Measurements from ENCODE around the gene CCDC8.

DNA sequence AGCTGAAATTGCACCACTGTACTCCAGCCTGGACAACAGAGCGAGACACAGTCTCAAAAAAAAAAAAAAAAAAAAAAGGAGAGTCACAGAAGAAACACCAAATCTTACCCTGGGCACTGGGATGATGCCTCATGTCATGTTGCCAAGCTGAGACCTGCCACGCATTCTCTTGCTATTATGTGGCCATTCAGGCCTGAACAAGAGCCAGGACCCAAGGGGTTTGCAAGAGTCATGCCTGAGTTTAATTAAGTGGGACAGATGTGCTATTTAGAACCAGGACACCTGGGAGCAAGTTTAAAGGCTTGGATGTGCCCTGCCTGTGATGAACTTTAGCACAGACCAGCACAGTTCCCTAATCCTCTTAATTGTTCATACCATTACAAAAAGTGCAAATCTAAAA lies 48.2 kb upstream of the CCDC8 start:
- TF ChIP-seq, protein P1, sequence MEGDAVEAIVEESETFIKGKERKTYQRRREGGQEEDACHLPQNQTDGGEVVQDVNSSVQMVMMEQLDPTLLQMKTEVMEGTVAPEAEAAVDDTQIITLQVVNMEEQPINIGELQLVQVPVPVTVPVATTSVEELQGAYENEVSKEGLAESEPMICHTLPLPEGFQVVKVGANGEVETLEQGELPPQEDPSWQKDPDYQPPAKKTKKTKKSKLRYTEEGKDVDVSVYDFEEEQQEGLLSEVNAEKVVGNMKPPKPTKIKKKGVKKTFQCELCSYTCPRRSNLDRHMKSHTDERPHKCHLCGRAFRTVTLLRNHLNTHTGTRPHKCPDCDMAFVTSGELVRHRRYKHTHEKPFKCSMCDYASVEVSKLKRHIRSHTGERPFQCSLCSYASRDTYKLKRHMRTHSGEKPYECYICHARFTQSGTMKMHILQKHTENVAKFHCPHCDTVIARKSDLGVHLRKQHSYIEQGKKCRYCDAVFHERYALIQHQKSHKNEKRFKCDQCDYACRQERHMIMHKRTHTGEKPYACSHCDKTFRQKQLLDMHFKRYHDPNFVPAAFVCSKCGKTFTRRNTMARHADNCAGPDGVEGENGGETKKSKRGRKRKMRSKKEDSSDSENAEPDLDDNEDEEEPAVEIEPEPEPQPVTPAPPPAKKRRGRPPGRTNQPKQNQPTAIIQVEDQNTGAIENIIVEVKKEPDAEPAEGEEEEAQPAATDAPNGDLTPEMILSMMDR (IDR thresholded peaks at IDR 0.05), result no peak
- TF ChIP-seq TP53 (CRISPR knock-in tag; IDR thresholded peaks at IDR 0.05), result no peak
- TF ChIP-seq RAD21 (conservative IDR thresholded peaks at IDR 0.05 in 1 of 2, IDR thresholded peaks at IDR 0.05 in 1 of 2), result no peak
- TF ChIP-seq, protein P2, sequence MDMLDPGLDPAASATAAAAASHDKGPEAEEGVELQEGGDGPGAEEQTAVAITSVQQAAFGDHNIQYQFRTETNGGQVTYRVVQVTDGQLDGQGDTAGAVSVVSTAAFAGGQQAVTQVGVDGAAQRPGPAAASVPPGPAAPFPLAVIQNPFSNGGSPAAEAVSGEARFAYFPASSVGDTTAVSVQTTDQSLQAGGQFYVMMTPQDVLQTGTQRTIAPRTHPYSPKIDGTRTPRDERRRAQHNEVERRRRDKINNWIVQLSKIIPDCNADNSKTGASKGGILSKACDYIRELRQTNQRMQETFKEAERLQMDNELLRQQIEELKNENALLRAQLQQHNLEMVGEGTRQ (IDR thresholded peaks at IDR 0.05), result no peak
- no peak for TF ChIP-seq CHD4 (IDR thresholded peaks at IDR 0.05; ENCODE audit: borderline replicate concordance)
- no peak for TF ChIP-seq EP300 (IDR thresholded peaks at IDR 0.05)
- no peak for TF ChIP-seq CEBPB (IDR thresholded peaks at IDR 0.05)
- TF ChIP-seq, protein P3, sequence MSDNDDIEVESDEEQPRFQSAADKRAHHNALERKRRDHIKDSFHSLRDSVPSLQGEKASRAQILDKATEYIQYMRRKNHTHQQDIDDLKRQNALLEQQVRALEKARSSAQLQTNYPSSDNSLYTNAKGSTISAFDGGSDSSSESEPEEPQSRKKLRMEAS (IDR thresholded peaks at IDR 0.05), result no peak
- TF ChIP-seq NFE2L2 (conservative IDR thresholded peaks at IDR 0.05; ENCODE audit: low read length), result no peak
- TF ChIP-seq POLR2A (IDR thresholded peaks at IDR 0.05; ENCODE audit: low read length), result no peak
- TF ChIP-seq RCOR1 (IDR thresholded peaks at IDR 0.05; ENCODE audit: low read depth, low read length), result no peak
- no peak for TF ChIP-seq RFX5 (IDR thresholded peaks at IDR 0.05)
- TF ChIP-seq ZSCAN20 (CRISPR knock-in tag; IDR thresholded peaks at IDR 0.05), result no peak

All from A549 (cell line).